ENCODE measurements around the gene DOCK9. TPM values are rescaled to one million over a fixed set of nuclear protein-coding genes. Genes with fewer than 3 reads are reported as not detected.

DOCK9 gene
- total and polyA plus RNA-seq, 4 donors = 48.8 to 193 (median 133) TPM

DNA sequence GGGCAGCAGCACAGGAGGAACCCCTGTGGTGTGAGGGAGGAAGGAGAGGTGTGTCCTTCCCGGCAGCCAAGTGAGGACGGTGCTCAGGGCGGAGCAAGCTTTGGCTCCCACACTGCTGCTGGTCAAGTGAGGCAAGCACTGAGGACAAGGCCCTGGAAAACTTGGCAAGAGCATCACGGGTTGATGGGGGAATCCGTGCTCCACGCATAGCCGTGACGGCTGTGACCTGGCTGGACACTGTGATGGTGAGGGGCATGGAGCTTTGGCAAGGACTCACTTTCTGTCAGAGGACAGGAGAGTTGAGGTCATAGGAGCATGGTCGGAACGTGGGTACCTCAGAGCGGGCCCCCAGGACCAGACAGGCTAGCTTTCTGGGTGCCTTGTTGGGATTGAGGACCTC, 196.4 kb downstream of the DOCK9 start:
- TF ChIP-seq CTCF (IDR thresholded peaks at IDR 0.05; ENCODE audit: control extremely low read depth, extremely low read depth) = no peak
- Histone ChIP-seq H3K27me3 (ENCODE audit: control insufficient read depth in 3 of 3, insufficient read depth in 3 of 3, low read length in 2 of 3) (no peaks in the 10 kb centered on the region), H3K36me3 (ENCODE audit: control insufficient read depth in 4 of 4, insufficient read depth in 4 of 4, low read length in 4 of 4) (no peaks in the 10 kb centered on the region), H3K9me3 (ENCODE audit: control insufficient read depth in 4 of 4, insufficient read depth in 3 of 4, low read length in 3 of 4) (no peaks in the 10 kb centered on the region), H3K9ac (ENCODE audit: insufficient read depth in 1 of 2, low read length in 2 of 2) (no peak overlapping the region), H3K27ac (ENCODE audit: low read depth in 1 of 2, low read length in 1 of 2) (no peak overlapping the region), H3K4me3 (no peak overlapping the region), H3K4me1 (ENCODE audit: control insufficient read depth in 5 of 5, insufficient read depth in 5 of 5, low read length in 5 of 5) (peaks cover 0 to 1% (median 0%) of the 10 kb centered on the region in 5 donors)
- 88 to 89% methylated on average over 11 of the region's 11 CpGs for WGBS, 2 donors
- no peak for DNase-seq
- no peak for ATAC-seq (ENCODE audit: insufficient read depth, low FRiP score)

GRCh38 chr13:98781045-98781444, 196.8 kb downstream of the DOCK9 start:
- Histone ChIP-seq H3K36me3 (ENCODE audit: control insufficient read depth in 4 of 4, insufficient read depth in 4 of 4, low read length in 4 of 4) (no peaks in the 10 kb centered on the region), H3K9me3 (ENCODE audit: control insufficient read depth in 4 of 4, insufficient read depth in 3 of 4, low read length in 3 of 4) (no peaks in the 10 kb centered on the region), H3K27me3 (ENCODE audit: control insufficient read depth in 3 of 3, insufficient read depth in 3 of 3, low read length in 2 of 3) (no peaks in the 10 kb centered on the region), H3K4me3 (no peak overlapping the region), H3K9ac (ENCODE audit: insufficient read depth in 1 of 2, low read length in 2 of 2) (no peak overlapping the region), H3K4me1 (ENCODE audit: control insufficient read depth in 5 of 5, insufficient read depth in 5 of 5, low read length in 5 of 5) (peaks cover 0 to 1% (median 0%) of the 10 kb centered on the region in 5 donors), H3K27ac (ENCODE audit: low read depth in 1 of 2, low read length in 1 of 2) (no peak overlapping the region)
- TF ChIP-seq CTCF (IDR thresholded peaks at IDR 0.05; ENCODE audit: control extremely low read depth, extremely low read depth) = no peak
- no peak for DNase-seq
- 86 to 91% methylated on average over 11 of the region's 11 CpGs for WGBS, 2 donors
- no peak for ATAC-seq (ENCODE audit: insufficient read depth, low FRiP score)

- H3K4me1 ChIP-seq (ENCODE audit: control insufficient read depth in 5 of 5, insufficient read depth in 5 of 5, low read length in 5 of 5) = peaks cover 0 to 1% (median 0%) of the 10 kb centered on the region in 5 donors
- no peak overlapping the region for H3K4me3 ChIP-seq
- no peak for TF ChIP-seq CTCF (IDR thresholded peaks at IDR 0.05; ENCODE audit: control extremely low read depth, extremely low read depth)
- H3K27ac ChIP-seq (ENCODE audit: low read depth in 1 of 2, low read length in 1 of 2) = no peak overlapping the region
- no peaks in the 10 kb centered on the region for H3K9me3 ChIP-seq (ENCODE audit: control insufficient read depth in 4 of 4, insufficient read depth in 3 of 4, low read length in 3 of 4)
- no peaks in the 10 kb centered on the region for H3K36me3 ChIP-seq (ENCODE audit: control insufficient read depth in 4 of 4, insufficient read depth in 4 of 4, low read length in 4 of 4)
- DNase-seq = no peak
- no peak for ATAC-seq (ENCODE audit: insufficient read depth, low FRiP score)
- H3K27me3 ChIP-seq (ENCODE audit: control insufficient read depth in 3 of 3, insufficient read depth in 3 of 3, low read length in 2 of 3) = no peaks in the 10 kb centered on the region
- H3K9ac ChIP-seq (ENCODE audit: insufficient read depth in 1 of 2, low read length in 2 of 2) = no peak overlapping the region
- 38 to 51% methylated on average over 2 of the region's 2 CpGs for WGBS, 2 donors
Observed at GRCh38 chr13:98780451-98780850, 197.4 kb downstream of the DOCK9 start.

DNA sequence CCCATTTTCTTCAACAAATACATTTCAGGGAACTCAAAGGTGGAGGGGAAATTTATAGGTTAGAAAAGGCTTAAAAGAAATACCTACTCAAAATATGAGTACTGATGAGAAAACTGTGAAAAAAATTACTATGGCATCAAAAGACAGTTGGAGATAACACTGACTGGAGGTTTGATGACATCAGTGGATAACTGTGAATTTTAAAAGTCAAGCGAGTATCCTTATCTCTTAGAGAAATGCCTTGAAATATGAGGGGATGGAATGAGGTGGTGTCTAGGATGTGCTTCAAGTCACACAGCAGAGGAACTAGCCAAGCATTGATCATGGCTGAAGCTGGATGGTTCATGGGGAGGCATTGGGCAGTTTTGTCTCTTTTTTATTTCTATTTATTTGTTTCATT, 198.2 kb downstream of the DOCK9 start:
- WGBS, 2 donors = 79 to 82% methylated on average over 1 of the region's 1 CpG

More for the DNA sequence above, 198.2 kb downstream of the DOCK9 start:
- Histone ChIP-seq H3K4me1 (ENCODE audit: control insufficient read depth in 5 of 5, insufficient read depth in 5 of 5, low read length in 5 of 5) (no peaks in the 10 kb centered on the region), H3K27ac (ENCODE audit: low read depth in 1 of 2, low read length in 1 of 2) (no peak overlapping the region), H3K4me3 (no peak overlapping the region), H3K27me3 (ENCODE audit: control insufficient read depth in 3 of 3, insufficient read depth in 3 of 3, low read length in 2 of 3) (no peaks in the 10 kb centered on the region), H3K9ac (ENCODE audit: insufficient read depth in 1 of 2, low read length in 2 of 2) (no peak overlapping the region), H3K36me3 (ENCODE audit: control insufficient read depth in 4 of 4, insufficient read depth in 4 of 4, low read length in 4 of 4) (no peaks in the 10 kb centered on the region), H3K9me3 (ENCODE audit: control insufficient read depth in 4 of 4, insufficient read depth in 3 of 4, low read length in 3 of 4) (no peaks in the 10 kb centered on the region)
- ATAC-seq (ENCODE audit: insufficient read depth, low FRiP score) (no peak), DNase-seq (no peak)
- no peak for TF ChIP-seq CTCF (IDR thresholded peaks at IDR 0.05; ENCODE audit: control extremely low read depth, extremely low read depth)

Measured in lung (tissue), 12 donors.